Measurements from ENCODE around the gene C14orf93.

Gene C14orf93, protein sequence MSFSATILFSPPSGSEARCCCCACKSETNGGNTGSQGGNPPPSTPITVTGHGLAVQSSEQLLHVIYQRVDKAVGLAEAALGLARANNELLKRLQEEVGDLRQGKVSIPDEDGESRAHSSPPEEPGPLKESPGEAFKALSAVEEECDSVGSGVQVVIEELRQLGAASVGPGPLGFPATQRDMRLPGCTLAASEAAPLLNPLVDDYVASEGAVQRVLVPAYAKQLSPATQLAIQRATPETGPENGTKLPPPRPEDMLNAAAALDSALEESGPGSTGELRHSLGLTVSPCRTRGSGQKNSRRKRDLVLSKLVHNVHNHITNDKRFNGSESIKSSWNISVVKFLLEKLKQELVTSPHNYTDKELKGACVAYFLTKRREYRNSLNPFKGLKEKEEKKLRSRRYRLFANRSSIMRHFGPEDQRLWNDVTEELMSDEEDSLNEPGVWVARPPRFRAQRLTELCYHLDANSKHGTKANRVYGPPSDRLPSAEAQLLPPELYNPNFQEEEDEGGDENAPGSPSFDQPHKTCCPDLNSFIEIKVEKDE
- long read RNA-seq, donor 1, partial matches to known transcripts = 5 of 9 reads
- long read RNA-seq, donor 1, other reads (novel, unspliced or antisense) = 0 of 9 reads
- long read RNA-seq, donor 2, partial matches to known transcripts = 9 of 11 reads
- long read RNA-seq, donor 2, other reads (novel, unspliced or antisense) = 0 of 11 reads
- long read RNA-seq, donor 3, partial matches to known transcripts = 0 of 2 reads
- long read RNA-seq, donor 3, other reads (novel, unspliced or antisense) = 0 of 2 reads
- long read RNA-seq, donor 4, partial matches to known transcripts = 0 of 5 reads
- long read RNA-seq, donor 4, other reads (novel, unspliced or antisense) = 0 of 5 reads
- long read RNA-seq, donor 5, partial matches to known transcripts = 0 of 6 reads
- long read RNA-seq, donor 5, other reads (novel, unspliced or antisense) = 0 of 6 reads
- long read RNA-seq, donor 6, partial matches to known transcripts = 0 of 4 reads
- long read RNA-seq, donor 6, other reads (novel, unspliced or antisense) = 0 of 4 reads
- long read RNA-seq, donor 7 = 0 reads
- long read RNA-seq, donor 8, partial matches to known transcripts = 0 of 3 reads
- long read RNA-seq, donor 8, other reads (novel, unspliced or antisense) = 0 of 3 reads

DNA sequence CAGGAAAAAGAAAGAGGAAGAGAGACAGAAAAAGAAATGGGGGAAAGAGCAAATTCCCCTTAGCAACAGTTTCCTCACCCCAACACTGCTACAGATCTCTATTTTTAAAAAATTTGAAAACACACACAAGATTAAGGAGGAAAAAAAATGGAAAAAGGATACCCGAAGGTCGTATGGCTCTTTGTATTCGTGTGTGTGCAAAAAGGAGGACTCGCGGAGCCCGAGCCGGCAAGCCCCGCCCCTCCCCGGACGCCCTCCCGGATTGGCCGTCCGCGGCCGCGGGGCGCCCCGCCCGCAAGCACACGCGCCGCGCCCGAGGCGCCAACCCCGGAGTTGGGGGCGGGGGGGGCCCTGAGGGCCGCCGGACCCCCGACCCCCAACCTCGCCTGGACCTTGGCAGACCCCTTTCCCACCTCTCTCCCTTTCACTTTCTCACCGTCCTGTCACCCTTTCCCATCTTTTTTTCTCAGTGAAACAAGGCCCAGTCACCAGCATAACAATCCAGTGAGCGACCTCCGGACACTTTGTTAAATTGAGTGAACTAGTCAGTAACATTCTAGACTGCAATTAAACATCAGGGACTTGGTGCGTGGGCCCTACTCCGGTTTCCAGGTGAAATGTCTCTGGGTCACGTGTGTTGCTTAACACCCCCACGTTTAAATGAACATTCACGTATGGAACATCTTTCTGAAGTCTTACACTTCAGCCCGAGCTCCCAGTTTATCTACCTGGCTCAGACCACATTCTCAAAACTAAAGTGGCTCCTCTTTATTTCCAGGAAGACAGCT, at the start of gene C14orf93:
TSS of gene C14orf93 (minus strand) at position 205 of the 788 bp plus-strand sequence. CDS start 11,120 bp downstream, outside the sequence.
- peak; percentile 91 for DNase-seq

DNA sequence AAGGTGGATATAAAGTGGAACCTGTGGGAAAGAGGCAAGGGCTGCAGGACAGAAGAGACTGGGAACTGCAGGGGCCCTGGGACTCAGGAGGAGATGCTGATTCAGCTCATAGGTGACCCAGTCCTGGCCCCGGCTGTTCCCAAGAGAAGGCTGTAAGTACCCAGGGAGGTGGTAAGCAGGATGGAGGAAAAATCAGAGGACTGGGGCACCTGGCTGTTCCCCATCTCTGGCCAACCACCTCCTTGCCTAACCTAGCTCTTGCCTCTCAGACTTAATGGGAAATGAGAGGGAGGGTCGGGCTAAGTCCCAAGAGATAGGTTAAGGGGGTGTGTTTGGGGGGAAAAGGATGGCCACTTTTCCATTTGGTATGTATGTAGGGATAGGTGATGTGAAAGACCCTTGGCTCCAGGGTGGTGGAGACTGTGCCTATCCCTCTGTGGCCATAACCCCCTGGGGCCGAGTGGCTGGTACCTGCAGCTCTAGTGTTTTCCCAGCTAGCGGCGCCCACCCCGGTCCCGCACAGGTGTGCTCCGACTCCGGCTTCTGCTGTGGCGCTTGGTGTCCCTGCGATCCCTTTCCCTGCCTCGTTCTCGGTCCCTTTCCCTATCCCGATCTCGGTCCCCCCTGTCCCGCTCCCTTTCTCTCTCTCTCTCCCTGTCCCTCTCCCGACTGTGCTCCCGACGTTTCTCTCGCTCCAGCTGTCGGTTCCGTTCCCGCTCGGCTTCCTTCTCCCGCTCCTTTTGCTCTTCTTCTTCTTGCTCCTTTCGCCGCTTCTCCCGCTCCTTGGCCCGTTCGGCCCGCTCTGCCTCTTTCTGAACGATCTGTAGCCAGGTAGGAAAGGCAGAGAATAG, 48.9 kb upstream of the C14orf93 start:
- DNase-seq = peak; percentile 28

DNA sequence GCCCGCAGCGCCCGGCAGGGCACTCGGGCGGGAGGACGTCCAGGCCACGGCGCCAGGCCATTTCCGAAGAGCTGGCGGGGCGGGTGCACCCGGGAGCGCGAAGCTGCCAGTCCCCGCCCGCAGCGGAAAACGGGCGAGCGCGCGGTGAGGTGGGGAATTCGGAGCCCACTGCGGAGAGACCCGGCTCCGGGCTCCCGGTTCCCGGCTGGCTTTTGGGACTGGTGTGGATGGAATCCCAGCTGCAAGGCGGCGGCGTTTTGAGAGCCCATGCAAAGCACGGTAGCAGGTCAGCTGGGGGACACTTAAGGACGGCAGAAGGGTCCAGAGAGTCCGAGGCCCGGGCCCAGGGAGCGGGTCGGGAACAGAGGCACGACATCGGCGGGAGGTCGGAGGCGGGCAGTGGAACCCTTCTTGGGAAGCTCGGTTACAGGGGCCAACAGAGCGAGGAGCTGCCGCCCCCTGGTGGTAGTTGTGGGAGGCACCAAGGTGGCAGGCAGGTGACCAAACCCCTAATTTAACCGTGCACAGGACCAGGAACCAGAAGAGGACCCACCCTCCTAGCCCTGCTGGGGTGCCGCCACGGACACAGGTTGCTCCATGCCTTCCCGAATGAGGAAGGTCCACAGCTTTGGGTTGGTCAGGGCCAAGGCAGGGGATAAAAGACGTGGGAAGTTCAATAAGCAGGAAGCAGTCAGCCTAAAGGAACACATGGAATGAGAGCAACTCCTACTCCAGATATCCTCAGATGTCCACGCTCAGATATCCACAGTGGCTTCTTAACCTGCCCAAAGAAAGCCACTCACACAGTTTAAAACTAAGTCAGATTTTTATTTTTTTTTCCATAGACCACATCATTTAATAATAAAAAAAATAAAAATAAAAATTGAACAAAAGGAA, 48.1 kb upstream of the C14orf93 start:
- peak; percentile 96 for DNase-seq

DNA sequence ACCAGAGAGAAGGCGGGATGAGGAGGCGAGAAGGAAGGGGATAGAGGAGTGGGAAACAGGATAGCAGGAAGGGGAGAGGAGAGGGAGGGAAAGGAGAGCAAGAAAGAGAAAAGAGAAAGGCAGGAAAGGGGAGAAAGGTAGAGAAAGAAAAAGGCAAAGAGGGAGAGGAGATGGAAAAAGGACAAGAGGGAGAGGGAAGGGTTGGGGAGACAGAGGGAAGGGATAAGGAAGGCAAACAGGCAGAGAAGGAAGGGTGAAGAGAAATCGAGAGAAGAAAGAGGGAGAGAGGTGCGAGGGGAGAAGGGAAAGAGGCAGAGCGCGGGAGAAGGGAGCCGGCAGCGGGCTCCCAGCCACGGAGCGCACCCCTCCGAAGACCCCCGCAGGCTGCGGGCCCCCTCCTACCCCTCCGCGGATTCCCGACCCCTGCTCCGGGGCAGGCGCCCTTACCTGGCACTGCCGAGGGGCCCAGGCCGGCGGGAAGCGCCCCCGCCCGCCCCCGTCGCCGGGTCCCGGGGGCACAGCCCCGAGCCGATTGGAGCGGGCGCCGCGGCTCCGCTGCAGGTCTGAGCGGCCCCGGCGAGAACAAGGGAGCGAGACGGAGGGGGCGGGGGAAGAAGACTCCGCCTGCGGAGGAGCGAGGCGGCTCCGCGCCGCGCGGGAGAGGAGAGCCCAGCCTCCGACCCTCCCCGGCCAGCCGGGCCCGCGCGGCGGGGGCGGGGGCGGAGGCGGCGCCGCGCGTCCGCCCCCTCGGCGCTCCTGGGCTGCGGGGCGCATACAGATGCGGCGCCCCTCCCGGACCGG, 47.2 kb upstream of the C14orf93 start, which contains the start of gene CDH24:
TSS of gene CDH24 (minus strand) at position 565 of the 801 bp plus-strand sequence. CDS start 1,787 bp downstream, outside the sequence.
- peak; percentile 69 for DNase-seq

DNA sequence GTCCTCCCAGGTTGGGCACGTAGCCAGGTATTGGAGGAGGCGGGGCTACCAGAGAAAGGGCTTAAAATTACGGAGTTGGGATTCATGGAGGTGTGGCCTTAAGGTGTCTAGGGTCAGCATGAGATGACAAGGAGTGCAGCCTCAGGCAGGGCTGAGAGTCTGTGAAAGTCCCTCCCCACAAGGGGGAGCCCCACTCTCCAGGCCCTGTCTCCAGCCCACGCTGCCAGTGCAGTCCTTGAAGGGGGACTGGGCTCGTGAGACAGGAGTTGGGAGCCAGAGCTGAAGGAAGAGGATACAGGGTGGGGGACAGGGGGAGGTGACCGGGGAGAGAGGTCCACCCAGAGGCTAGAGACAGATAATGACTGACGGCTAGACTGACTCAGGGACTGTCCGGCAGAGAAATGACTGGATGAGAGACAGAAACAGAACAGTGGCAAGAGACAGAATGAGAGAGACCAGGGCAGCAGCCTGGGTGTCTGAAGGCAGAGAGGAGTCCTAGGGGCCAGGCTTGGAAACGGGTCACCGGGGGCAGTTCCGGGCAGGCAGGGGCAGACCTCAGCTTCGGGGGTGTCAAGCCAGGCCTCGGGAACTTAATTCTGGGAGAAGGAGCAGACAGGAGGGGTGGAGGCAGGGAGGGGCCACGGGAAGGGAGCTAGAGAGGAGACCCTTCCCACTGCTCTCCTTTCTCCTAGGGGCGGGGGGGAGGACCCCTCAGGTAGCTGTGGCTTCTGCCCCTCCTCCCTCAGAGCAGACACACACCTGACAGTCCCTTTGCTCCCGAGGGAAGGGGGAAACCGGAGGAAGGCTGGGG, 46.4 kb upstream of the C14orf93 start:
- peak; percentile 42 for DNase-seq

DNA sequence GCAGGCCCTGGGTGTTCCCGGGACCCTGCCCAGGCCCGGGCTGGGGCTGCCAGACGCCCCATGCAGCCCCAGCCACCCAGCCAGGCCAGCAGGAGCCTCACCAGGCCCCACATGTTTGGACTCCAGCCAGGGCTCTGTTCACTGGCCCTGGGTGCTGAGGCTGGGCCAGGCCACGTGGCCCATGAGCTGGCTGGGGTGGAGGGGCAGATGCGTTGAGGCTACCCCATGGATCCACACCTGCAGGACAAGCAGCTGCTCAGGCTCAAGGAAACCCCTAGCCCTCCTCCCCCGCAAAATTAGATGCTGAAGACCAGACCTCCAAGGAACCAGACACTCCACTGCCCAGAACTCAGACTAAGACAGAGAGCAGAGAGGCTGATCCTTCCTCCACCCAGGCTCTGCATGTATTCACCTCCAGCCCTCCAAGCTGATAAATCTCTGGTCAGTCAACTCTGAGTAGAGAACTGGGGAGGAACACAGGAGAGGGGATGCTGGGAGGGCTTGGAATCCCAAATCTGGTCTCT, 45.7 kb upstream of the C14orf93 start:
- DNase-seq = peak; percentile 30

DNA sequence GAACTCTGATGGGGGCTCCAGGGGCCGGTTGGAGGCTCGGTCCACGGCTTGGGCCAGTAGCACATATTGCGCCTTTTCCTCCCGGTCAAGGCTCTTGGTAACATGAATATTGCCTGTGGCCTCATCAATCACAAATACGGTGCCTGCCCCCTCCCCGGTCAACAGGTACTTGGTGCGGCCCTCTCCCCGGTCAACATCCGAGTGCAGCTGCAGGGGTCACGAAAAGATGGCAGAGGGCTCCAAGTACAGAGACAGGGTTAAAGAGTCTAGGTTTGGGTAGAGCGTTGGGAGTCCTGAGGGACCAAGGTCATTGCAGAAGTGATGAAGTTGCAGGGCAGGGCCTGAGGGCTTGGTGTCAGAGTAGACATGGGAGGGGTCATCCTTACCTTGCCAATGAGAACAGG, 45.2 kb upstream of the C14orf93 start:
- no peak for DNase-seq

DNA sequence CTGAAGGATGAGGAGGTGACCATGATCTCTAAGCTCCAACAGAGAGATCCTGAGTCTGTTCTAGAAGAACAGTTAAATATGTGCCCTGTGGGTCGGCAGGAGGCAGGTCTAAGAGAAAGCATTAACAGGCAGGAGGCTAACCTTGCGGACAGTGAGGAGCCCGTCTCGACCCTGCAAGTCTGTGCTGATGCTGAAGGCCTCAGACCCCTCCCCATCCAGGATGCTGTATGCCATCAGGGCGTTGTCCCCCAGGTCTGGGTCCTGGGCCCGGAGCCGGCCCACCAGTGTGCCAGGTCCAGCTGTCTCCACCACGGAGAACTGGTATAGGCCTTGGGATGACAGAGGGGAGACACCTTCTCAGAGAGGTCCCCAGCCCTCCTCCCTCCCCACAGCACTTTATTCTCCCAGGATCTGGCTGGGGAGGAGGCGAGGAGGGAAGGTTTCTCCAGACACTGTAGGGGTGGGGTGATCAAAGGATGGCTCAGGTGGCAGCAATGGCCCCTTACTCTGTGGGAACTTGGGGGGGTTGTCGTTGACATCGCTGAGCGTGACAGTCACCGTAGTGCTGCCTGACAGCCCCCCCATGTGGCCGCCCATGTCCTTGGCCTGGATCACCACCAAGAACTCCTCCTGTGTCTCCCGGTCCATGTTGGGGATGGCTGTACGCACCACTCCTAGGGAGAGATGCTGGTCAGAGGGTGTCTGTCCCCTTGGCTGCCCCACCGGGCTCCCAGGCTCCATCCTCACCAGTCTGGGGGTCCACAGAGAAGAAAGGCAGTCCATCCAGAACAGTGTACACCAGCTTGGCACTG, 44.3 kb upstream of the C14orf93 start:
- DNase-seq = no peak

DNA sequence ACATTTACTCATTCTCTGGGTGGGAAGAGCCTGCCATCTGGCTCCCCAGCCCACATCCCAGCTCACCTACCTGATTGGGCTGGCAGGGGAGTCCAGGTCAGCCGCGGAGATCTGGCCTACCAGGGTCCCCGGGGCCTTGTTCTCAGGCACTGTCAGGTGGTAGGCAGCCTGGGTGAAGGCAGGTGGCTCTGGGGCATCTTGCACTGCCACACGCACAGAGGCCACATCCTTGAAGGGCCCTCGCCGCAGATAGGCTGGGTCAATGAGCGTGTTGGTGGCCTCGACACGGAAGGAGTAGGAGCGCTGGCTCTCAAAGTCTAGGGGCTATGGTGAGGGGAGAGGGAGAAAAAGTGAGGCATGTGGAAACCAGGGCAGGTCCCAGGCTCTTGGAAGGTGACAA, 43.5 kb upstream of the C14orf93 start:
- no peak for DNase-seq

DNA sequence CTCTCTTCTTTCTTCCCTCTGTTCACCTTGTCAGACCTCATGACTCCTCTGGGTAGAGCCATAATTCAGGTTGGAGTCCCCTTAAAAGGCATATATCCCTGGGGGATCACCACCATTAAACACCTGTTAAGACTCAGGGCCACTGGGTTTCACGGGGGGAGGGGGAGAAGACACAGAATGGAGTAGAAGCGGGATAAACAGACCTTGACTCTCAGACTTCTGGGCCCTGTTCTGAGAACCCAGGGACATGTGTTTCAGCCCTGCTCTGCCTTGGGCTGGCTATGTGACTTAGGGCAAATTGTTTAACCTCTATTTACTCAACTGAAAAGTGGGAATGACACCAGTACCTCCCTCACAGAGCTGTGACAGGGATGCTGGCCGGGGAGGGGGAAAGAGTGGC, 42.7 kb upstream of the C14orf93 start:
- DNase-seq = no peak

DNA sequence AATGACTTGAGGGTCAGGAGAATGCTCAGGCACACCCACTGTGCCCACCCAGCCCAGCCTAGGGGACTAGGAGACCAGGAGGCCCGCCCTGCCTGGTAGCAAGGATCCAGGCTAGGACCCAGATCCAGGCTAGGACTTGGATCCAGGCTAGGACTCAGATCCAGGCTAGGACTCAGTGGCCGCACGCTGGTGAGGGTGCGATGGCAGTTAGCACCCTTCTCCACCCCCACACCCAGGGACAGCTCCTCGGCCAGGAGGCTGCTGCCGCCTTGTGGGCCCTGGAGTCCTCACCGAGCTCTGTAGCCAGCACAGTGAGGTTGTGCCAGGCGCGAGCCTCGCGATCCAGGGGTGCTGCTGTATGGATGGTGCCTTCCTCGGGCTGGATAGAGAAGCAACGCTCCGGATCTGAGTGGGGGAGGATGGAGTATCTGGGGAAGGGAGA, 42.3 kb upstream of the C14orf93 start:
- peak; percentile 32 for DNase-seq

DNA sequence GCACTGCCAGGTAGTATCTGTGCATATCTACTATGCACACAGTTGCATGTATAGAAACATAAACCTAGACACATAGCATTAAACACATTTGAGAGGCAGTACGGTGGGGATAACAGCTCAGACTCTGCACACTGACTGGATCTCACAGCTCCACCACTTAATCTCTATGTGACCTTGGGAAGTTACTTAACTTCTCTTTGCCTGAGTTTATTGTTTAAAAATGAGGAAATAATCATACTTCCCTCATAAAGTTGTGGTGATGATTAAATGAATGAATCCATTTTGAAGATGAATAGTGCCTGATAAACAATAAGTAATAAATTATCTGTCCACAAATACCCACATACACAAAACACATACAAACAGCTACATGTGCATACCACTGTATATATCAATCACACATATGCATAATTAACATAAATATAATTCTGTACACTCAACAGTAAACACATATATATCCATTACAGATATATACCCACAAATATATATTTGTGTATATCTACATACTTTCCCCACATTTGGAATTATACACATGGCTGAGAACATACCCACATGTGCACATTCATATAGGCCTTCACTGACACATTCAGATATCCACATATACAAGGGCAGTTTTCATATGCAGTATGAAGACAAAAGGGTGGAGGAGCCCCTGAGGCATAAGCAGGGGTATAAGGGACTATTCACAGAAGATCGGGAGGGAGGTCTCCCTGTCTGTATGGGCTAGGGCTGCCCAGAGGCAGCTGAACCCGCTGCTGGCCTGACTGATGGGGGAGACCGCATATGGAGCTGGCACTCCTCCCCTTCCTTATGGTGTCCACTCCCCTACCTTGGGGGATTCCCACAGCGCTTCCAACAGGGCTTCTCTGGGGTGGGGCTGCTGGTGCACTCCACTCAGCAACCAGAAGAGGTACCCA, 41.5 kb upstream of the C14orf93 start:
- DNase-seq = no peak

DNA sequence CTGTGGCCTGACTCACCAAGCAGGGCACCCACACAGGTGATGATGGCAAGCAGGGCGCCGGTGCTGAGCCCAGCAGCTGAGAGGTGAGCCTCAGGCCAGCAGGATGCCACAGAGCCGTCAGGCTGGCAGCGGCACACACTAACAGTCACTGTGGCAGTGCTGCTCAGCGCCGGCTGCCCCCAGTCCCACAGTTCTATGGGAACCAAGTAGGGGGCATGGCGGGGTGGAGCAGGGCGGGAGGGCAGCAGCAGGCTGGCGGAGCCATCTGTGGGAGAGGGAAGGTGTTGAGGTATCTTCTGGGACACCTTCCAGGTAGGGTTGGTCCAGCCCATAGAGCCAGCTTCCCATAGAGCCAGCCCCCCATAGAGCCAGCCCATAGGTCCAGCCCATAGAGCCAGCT, 39.1 kb upstream of the C14orf93 start:
- DNase-seq = no peak

DNA sequence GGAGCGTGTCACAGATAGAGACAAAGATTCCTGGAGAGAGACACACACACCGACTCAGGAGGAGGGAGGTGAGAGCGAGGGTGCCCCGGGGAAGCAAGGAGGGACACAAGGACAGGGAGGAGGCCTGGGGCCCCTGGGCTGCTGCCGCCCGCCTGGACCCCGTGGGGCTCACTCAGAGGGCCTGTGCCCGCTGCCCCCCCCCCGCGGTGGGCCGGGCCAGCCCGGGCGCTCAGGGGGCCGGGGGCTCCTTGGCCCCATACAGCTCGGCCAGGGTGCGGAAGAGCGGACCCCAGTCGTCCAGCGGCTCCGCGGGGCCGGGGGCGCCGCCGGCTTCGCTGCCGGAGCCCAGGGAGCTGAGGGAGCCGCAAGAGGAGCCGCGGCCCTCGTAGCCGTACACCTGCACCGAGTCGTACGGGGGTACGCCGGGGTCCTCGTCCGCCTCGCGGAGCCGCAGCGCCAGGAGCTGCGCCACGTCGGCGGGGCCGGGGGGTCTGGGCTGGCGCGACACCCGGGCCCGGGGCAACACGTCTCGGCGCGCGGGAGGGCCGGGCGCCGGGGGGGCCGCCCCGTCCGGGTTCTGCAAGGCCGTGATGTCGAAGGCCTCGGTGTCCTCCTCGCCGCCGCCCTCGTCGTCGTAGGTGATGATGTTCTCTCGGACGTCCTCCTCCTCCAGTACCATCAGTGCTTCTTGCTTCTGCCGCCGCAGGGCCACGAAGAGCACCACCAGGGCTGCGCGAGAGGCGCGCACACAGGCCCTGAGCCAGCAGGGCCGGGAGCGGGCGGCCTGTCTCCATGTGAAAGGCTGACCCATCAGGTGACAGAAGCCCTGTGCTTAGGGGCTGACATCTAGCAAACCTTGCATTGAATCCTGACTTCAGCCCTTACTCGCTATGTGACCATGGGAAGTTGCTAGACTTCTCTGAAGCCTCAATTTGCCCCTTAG, 38.1 kb upstream of the C14orf93 start:
- DNase-seq = no peak

All from right kidney (tissue), 9 donors.